HG02885 (cell line): ENCODE measurements around the gene IGFBP2.

Experiments used
- ATAC-seq: cut with Tn5 transposase; IDR thresholded peaks from one replicate; pipeline ENCODE4 v1.9.1; 2021; ENCODE audit warnings: mild to moderate bottlenecking; ENCODE audit not compliant: unreplicated experiment, poor library complexity

Gene IGFBP2

GRCh38 chr2:216659276-216659675 is 26.1 kb downstream of the IGFBP2 start:
- ATAC-seq, result no peak

GRCh38 chr2:216660496-216660895 is 27.3 kb downstream of the IGFBP2 start:
- no peak for ATAC-seq

- no peak for ATAC-seq
Measured at GRCh38 chr2:216661051-216661450, 27.8 kb downstream of the IGFBP2 start.

- ATAC-seq, result no peak
Measured at GRCh38 chr2:216661639-216662375, 28.6 kb downstream of the IGFBP2 start.

GRCh38 chr2:216663106-216663505 is 29.9 kb downstream of the IGFBP2 start:
- ATAC-seq, result no peak

GRCh38 chr2:216663846-216664245 is 30.6 kb downstream of the IGFBP2 start:
- ATAC-seq, result no peak

GRCh38 chr2:216664593-216665034 is 31.4 kb downstream of the IGFBP2 start:
- peak; percentile 35 for ATAC-seq

GRCh38 chr2:216665242-216665641 is 32.0 kb downstream of the IGFBP2 start:
- no peak for ATAC-seq

- ATAC-seq, result no peak
Measured at GRCh38 chr2:216665717-216666116, 32.5 kb downstream of the IGFBP2 start.

GRCh38 chr2:216666461-216667233 is 33.4 kb downstream of the IGFBP2 start:
- ATAC-seq, result peak; percentile 77

- ATAC-seq, result no peak
Measured at GRCh38 chr2:216670266-216671080, 37.3 kb downstream of the IGFBP2 start.

- no peak for ATAC-seq
Measured at GRCh38 chr2:216671081-216671411, 37.8 kb downstream of the IGFBP2 start.

- no peak for ATAC-seq
Measured at GRCh38 chr2:216671791-216672343, 38.6 kb downstream of the IGFBP2 start.

GRCh38 chr2:216672466-216672865 is 39.2 kb downstream of the IGFBP2 start:
- ATAC-seq, result no peak

- no peak for ATAC-seq
Measured at GRCh38 chr2:216673021-216673420, 39.8 kb downstream of the IGFBP2 start.

- ATAC-seq, result no peak
Measured at GRCh38 chr2:216673609-216674008, 40.4 kb downstream of the IGFBP2 start.

- no peak for ATAC-seq
Measured at GRCh38 chr2:216674376-216674775, 41.2 kb downstream of the IGFBP2 start.

- no peak for ATAC-seq
Measured at GRCh38 chr2:216676630-216677029, 43.4 kb downstream of the IGFBP2 start.

- no peak for ATAC-seq
Measured at GRCh38 chr2:216677439-216678097, 44.3 kb downstream of the IGFBP2 start.

- ATAC-seq, result no peak
Measured at GRCh38 chr2:216678098-216678465, 44.9 kb downstream of the IGFBP2 start.
